ENCODE data around the gene BCL2A1. TPM values are rescaled to one million over a fixed set of nuclear protein-coding genes. Genes with fewer than 3 reads are reported as not detected.

BCL2A1 gene
- total and polyA plus RNA-seq, 10 of the 15 experiments (the other 5 are each of a cell fraction or from before 2014, with no cell fraction given), result 181 to 570 (median 321) TPM

DNA sequence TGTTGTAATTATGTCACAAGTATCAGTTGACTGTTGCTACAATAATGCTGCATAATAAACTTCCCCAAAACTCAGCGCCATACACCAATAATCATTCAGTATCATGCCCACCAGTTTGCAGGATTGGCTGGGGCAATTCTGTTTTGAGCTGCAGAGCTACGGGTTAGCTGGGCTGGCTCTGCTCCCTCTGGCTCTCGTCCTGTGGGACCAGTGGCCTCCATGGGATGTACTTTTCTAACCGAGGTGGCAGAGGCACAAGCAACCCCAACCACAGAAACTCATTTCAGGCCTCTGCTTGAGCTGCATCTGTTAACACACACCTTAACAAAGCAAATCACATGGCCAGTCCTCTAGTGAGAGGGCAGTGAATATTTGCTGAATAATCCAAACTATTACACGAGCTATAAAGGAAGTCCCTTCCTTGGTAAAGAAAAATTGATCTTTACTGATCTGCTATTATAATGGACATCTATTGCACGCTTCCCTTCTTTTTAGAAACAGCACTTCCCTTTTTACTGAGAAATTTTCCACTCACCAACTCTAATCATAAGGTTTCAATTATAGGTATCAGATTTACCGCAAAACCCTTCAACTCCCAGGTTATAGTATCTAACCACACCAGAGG lies 10.9 kb upstream of the BCL2A1 start:
- peak; percentile 80 for DNase-seq (ENCODE audit: low read depth, low spot score)
- Histone ChIP-seq H3K9me3 (replicated peaks; ENCODE audit: control insufficient read depth, insufficient read depth, low read length) (no peaks in the 10 kb centered on the region), H3K27ac (ENCODE audit: control insufficient read depth, insufficient read depth) (peak overlapping the region; percentile 99), H3K79me2 (ENCODE audit: control insufficient read depth, insufficient read depth, low read length) (peaks cover 3% of the 10 kb centered on the region; the same call in 1 of the 2 replicates), H2AFZ (ENCODE audit: control insufficient read depth, low read depth, low read length) (peak overlapping the region; percentile 25; the same call in 1 of the 2 replicates), H3K27me3 (replicated peaks in 1 of 2; ENCODE audit: control insufficient read depth in 2 of 2, insufficient read depth in 2 of 2, low read length in 1 of 2) (no peaks in the 10 kb centered on the region), H3K4me1 (ENCODE audit: control insufficient read depth, insufficient read depth, low read length) (peaks cover 57% of the 10 kb centered on the region), H3K9ac (ENCODE audit: control insufficient read depth, insufficient read depth, low read length) (peak overlapping the region; percentile 33), H3K4me3 (peak overlapping the region; percentile 11; the same call in 1 of the 2 replicates), H4K20me1 (ENCODE audit: control insufficient read depth, insufficient read depth) (no peaks in the 10 kb centered on the region), H3K4me2 (ENCODE audit: control insufficient read depth, insufficient read depth) (peak overlapping the region; percentile 78), H3K36me3 (ENCODE audit: control insufficient read depth in 2 of 2, insufficient read depth in 2 of 2, low read length in 1 of 2) (no peaks in the 10 kb centered on the region)
- 1% methylated on average over 7 of the region's 7 CpGs for WGBS (ENCODE audit: insufficient coverage, insufficient replicate concordance, low lambda C conversion rate, missing lambda C conversion rate)
- ATAC-seq, result peak; percentile 52
- ChIA-PET CTCF (interaction anchor here (0.6 to 4.0 kb wide), 11 partner anchors 9 to 129 kb away, joined by 3 to 27 read pairs (median 3); partner anchors contain the start of genes BCL2A1 and MTHFS), SMC1A (ENCODE audit: uncharacterized antibody, unreplicated experiment) (interaction anchor here (0.6 to 3.4 kb wide), 22 partner anchors 9 to 89 kb away, joined by 3 to 40 read pairs (median 5); partner anchors contain the start of gene BCL2A1), POLR2A (interaction anchor here (0.6 to 2.5 kb wide), 13 partner anchors 10 to 137 kb away, joined by 3 to 15 read pairs (median 4); partner anchors contain the start of gene BCL2A1), RAD21 (ENCODE audit: unreplicated experiment) (interaction anchor here (0.6 to 4.6 kb wide), 17 partner anchors 9 to 87 kb away, joined by 3 to 42 read pairs (median 4); partner anchors contain the start of genes BCL2A1 and MTHFS)
- no TSS peak for BruUV-seq (replicated peaks)
- intact Hi-C loops (cut with micrococcal nuclease; ENCODE audit: unreplicated experiment), result loop anchor here (1.0 to 2.0 kb wide), 2 partner anchors 11 to 77 kb away; partner anchors contain the start of genes BCL2A1 and ZFAND6
- in situ Hi-C loops (cut with MboI), result no loop called here
- FAIRE-seq, result no peak
- TF ChIP-seq KLF5 (IDR thresholded peaks at IDR 0.05; ENCODE audit: partially characterized antibody) (no peak), ZNF24 (IDR thresholded peaks at IDR 0.05) (no peak), LARP7 (IDR thresholded peaks at IDR 0.05) (no peak), ZZZ3 (IDR thresholded peaks at IDR 0.05; ENCODE audit: control insufficient read depth, insufficient read length, low read depth) (no peak), CHD1 (IDR thresholded peaks at IDR 0.05; ENCODE audit: low read depth, low read length) (no peak), BRCA1 (IDR thresholded peaks at IDR 0.05; ENCODE audit: low read depth, low read length) (no peak), MXI1 (IDR thresholded peaks at IDR 0.05; ENCODE audit: low read depth, low read length) (peak; percentile 48; the same call in 1 of the 2 replicates), CBX3 (IDR thresholded peaks at IDR 0.05; ENCODE audit: borderline replicate concordance, low read depth) (no peak), YY1 (IDR thresholded peaks at IDR 0.05; ENCODE audit: low read depth, low read length) (no peak), SMAD5 (IDR thresholded peaks at IDR 0.05; ENCODE audit: low read depth) (no peak), STAT1 (conservative IDR thresholded peaks at IDR 0.05) (no peak), JUND (IDR thresholded peaks at IDR 0.05; ENCODE audit: low read depth, low read length) (peak; percentile 44; the same call in 1 of the 2 replicates), HCFC1 (IDR thresholded peaks at IDR 0.05; ENCODE audit: low read length) (no peak)
- TF ChIP-seq, protein P1, sequence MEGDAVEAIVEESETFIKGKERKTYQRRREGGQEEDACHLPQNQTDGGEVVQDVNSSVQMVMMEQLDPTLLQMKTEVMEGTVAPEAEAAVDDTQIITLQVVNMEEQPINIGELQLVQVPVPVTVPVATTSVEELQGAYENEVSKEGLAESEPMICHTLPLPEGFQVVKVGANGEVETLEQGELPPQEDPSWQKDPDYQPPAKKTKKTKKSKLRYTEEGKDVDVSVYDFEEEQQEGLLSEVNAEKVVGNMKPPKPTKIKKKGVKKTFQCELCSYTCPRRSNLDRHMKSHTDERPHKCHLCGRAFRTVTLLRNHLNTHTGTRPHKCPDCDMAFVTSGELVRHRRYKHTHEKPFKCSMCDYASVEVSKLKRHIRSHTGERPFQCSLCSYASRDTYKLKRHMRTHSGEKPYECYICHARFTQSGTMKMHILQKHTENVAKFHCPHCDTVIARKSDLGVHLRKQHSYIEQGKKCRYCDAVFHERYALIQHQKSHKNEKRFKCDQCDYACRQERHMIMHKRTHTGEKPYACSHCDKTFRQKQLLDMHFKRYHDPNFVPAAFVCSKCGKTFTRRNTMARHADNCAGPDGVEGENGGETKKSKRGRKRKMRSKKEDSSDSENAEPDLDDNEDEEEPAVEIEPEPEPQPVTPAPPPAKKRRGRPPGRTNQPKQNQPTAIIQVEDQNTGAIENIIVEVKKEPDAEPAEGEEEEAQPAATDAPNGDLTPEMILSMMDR (IDR thresholded peaks at IDR 0.05 in 2 of 3, conservative IDR thresholded peaks at IDR 0.05 in 1 of 3; ENCODE audit: control insufficient read depth in 2 of 3, extremely low read depth in 1 of 3, insufficient read depth in 1 of 3, low read depth in 3 of 3, low read length in 3 of 3), result no peak
- TF ChIP-seq, protein P2, sequence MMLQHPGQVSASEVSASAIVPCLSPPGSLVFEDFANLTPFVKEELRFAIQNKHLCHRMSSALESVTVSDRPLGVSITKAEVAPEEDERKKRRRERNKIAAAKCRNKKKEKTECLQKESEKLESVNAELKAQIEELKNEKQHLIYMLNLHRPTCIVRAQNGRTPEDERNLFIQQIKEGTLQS (IDR thresholded peaks at IDR 0.05; ENCODE audit: borderline replicate concordance, extremely low read depth, low read depth, low read length), result no peak
- TF ChIP-seq, protein P3, sequence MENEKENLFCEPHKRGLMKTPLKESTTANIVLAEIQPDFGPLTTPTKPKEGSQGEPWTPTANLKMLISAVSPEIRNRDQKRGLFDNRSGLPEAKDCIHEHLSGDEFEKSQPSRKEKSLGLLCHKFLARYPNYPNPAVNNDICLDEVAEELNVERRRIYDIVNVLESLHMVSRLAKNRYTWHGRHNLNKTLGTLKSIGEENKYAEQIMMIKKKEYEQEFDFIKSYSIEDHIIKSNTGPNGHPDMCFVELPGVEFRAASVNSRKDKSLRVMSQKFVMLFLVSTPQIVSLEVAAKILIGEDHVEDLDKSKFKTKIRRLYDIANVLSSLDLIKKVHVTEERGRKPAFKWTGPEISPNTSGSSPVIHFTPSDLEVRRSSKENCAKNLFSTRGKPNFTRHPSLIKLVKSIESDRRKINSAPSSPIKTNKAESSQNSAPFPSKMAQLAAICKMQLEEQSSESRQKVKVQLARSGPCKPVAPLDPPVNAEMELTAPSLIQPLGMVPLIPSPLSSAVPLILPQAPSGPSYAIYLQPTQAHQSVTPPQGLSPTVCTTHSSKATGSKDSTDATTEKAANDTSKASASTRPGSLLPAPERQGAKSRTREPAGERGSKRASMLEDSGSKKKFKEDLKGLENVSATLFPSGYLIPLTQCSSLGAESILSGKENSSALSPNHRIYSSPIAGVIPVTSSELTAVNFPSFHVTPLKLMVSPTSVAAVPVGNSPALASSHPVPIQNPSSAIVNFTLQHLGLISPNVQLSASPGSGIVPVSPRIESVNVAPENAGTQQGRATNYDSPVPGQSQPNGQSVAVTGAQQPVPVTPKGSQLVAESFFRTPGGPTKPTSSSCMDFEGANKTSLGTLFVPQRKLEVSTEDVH (IDR thresholded peaks at IDR 0.05; ENCODE audit: low read depth, partially characterized antibody), result no peak
- TF ChIP-seq, protein P4, sequence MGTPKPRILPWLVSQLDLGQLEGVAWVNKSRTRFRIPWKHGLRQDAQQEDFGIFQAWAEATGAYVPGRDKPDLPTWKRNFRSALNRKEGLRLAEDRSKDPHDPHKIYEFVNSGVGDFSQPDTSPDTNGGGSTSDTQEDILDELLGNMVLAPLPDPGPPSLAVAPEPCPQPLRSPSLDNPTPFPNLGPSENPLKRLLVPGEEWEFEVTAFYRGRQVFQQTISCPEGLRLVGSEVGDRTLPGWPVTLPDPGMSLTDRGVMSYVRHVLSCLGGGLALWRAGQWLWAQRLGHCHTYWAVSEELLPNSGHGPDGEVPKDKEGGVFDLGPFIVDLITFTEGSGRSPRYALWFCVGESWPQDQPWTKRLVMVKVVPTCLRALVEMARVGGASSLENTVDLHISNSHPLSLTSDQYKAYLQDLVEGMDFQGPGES (IDR thresholded peaks at IDR 0.05), result no peak

Measured in GM12878 (cell line).